Neural cell (in vitro differentiated cells): ENCODE results near the gene AZU1. TPM values are rescaled to one million over a fixed set of nuclear protein-coding genes. Genes with fewer than 3 reads are reported as not detected.

Source experiments
- H2AFZ ChIP-seq: fragments of 200-600, 300-800 bp; sonication (generic), shearing (Covaris generic); 2 replicates; pipeline ENCODE4 v1.6.0; 2014; ENCODE audit warnings: low read depth, mild to moderate bottlenecking, antibody characterized with exemption, low read length, moderate library complexity
- H3F3A ChIP-seq: fragments of 200-600 bp; shearing (Covaris generic); 2 replicates; pipeline ENCODE4 v1.6.1; 2016; ENCODE audit warnings: mild to moderate bottlenecking, moderate library complexity, mixed read lengths, antibody characterized with exemption, low read length; ENCODE audit not compliant: insufficient read depth, poor library complexity, severe bottlenecking
- H3K27ac ChIP-seq: fragments of 200-600, 300-800 bp; sonication (generic), shearing (Covaris generic); 2 replicates; pipeline ENCODE4 v1.5.1; 2014; ENCODE audit warnings: mild to moderate bottlenecking, low read length, moderate library complexity
- H3K27me3 ChIP-seq: fragments of 300-800, 200-600 bp; sonication (generic), shearing (Covaris generic); 2 replicates; pipeline ENCODE4 v1.6.0; 2014; ENCODE audit warnings: mild to moderate bottlenecking, low read depth, low read length, moderate library complexity; ENCODE audit not compliant: insufficient read depth
- H3K36me3 ChIP-seq: fragments of 300-800, 200-600 bp; sonication (generic), shearing (Covaris generic); 2 replicates; pipeline ENCODE4 v1.5.1; 2014; ENCODE audit warnings: mild to moderate bottlenecking, antibody characterized with exemption, low read length, moderate library complexity; ENCODE audit not compliant: insufficient read depth
- H3K4me2 ChIP-seq: fragments of 300-800, 200-600 bp; sonication (generic), shearing (Covaris generic); 2 replicates; pipeline ENCODE4 v1.6.0; 2014; ENCODE audit warnings: mild to moderate bottlenecking, low read length
- H3K4me3 ChIP-seq: fragments of 300-800, 200-600 bp; sonication (generic), shearing (Covaris generic); 2 replicates; pipeline ENCODE4 v1.5.1; 2014; ENCODE audit warnings: mild to moderate bottlenecking, low read length, moderate library complexity
- H3K79me2 ChIP-seq: fragments of 200-600 bp; shearing (Covaris generic); replicated peaks from 2 replicates; pipeline ENCODE4 v1.6.0; 2014; ENCODE audit warnings: mild to moderate bottlenecking, low read length, moderate library complexity; ENCODE audit not compliant: insufficient read depth
- H3K9ac ChIP-seq: fragments of 300-800, 200-600 bp; sonication (generic), shearing (Covaris generic); 2 replicates; pipeline ENCODE4 v1.6.1; 2016; ENCODE audit warnings: mild to moderate bottlenecking, low read length, mixed read lengths
- H3K9me2 ChIP-seq: fragments of 200-600 bp; shearing (Covaris generic); 2 replicates; pipeline ENCODE4 v1.6.1; 2016; ENCODE audit warnings: mild to moderate bottlenecking, low read length, mixed read lengths; ENCODE audit not compliant: insufficient read depth
- H3K9me3 ChIP-seq: fragments of 200-600, 300-800 bp; sonication (generic), shearing (Covaris generic); 2 replicates; pipeline ENCODE4 v1.6.1; 2016; ENCODE audit warnings: mild to moderate bottlenecking, mixed run types, low read length, moderate library complexity, mixed read lengths
- H4K20me1 ChIP-seq: fragments of 200-600 bp; shearing (Covaris generic); 2 replicates; pipeline ENCODE4 v1.6.1; 2016; ENCODE audit warnings: mild to moderate bottlenecking, mixed run types; ENCODE audit not compliant: insufficient read depth
- CTCF ChIP-seq: fragments of 450-650 bp; IDR thresholded peaks from 2 replicates; pipeline ENCODE4 v1.5.1; 2014; ENCODE audit warnings: antibody characterized with exemption, mild to moderate bottlenecking, moderate library complexity; ENCODE audit not compliant: poor library complexity, severe bottlenecking
- EP300 ChIP-seq: fragments of 450-650 bp; conservative IDR thresholded peaks from 2 replicates; pipeline ENCODE4 v1.6.1; 2014; ENCODE audit warnings: antibody characterized with exemption, mild to moderate bottlenecking, moderate library complexity; ENCODE audit not compliant: poor library complexity, severe bottlenecking
- EZH2 ChIP-seq: fragments of 200-600, 300-800 bp; shearing (Covaris generic), sonication (generic); IDR thresholded peaks from 2 replicates; pipeline ENCODE4 v1.6.1; 2014; ENCODE audit warnings: antibody characterized with exemption, low read length, borderline replicate concordance, mild to moderate bottlenecking; ENCODE audit not compliant: insufficient read depth, poor library complexity, severe bottlenecking
- MXI1 ChIP-seq: fragments of 450-650 bp; conservative IDR thresholded peaks from 2 replicates; pipeline ENCODE4 v1.6.1; 2014; ENCODE audit warnings: antibody characterized with exemption, mild to moderate bottlenecking; ENCODE audit not compliant: poor library complexity, severe bottlenecking
- POLR2AphosphoS5 ChIP-seq: IDR thresholded peaks from 2 replicates; pipeline ENCODE4 v1.6.1; 2012
- RAD21 ChIP-seq: fragments of 450-650 bp; conservative IDR thresholded peaks from 2 replicates; pipeline ENCODE4 v1.6.1; 2014; ENCODE audit warnings: antibody characterized with exemption, mild to moderate bottlenecking, moderate library complexity
- REST ChIP-seq: IDR thresholded peaks from 2 replicates; pipeline ENCODE4 v1.6.1; 2012; ENCODE audit warnings: borderline replicate concordance
- SMC3 ChIP-seq: fragments of 450-650 bp; conservative IDR thresholded peaks from 2 replicates; pipeline ENCODE4 v1.6.1; 2014; ENCODE audit warnings: antibody characterized with exemption, mild to moderate bottlenecking, moderate library complexity; ENCODE audit not compliant: poor library complexity
- TAF1 ChIP-seq: IDR thresholded peaks from 2 replicates; pipeline ENCODE4 v1.6.1; 2012; ENCODE audit warnings: low read depth
- polyA plus RNA-seq: library from polyadenylated mRNA; depleted of rRNA; stranded (reverse); fragments of >200 nt; gene quantifications from 2 replicates; pipeline ENCODE4 v1.2.3, GENCODE V29; 2014

AZU1 gene
- polyA plus RNA-seq, 1 donor from 2014 or later = 1.1 TPM

DNA sequence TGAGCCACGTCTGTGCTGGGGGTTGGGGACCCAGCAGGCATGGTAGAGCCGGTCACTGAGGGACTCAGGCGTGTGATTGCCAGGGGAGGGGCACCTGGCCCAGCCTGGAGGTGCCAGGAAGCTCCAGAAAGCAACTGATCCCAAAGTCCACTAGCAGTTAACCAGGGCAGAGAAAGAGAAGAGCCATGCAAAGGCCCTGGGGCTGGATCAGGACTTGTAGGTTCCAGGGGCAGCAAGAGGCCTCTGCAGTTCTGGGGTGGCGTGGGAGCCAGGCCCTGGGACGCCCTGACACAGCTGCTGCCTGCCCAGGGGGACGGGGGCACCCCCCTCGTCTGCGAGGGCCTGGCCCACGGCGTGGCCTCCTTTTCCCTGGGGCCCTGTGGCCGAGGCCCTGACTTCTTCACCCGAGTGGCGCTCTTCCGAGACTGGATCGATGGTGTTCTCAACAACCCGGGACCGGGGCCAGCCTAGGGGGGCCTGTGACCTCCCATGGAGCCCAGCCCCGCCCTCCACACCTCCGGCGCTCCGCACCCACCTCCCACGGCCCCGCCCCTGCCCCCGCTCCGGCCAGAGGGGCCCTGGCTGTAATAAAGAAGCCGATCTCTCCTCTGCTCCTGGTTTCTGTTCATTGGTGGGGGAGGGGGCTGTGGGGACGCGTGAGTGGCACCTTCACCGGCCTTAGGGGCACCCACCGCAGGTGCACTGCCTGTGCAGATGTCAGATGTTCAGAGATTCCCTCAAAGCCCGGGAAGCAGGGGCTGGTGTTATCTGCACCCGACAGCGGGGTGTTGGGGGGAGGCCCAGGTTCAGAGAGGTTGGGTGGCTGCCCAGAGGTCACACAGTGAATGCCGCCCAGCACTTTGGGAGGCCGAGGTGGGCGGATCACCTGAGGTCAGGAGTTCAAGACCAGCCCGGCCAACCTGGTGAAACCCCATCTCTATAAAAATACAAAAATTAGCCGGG is 4.1 kb downstream of the AZU1 start:
- Histone ChIP-seq H3K27ac (no peak overlapping the region), H3K27me3 (no peaks in the 10 kb centered on the region), H3K79me2 (no peaks in the 10 kb centered on the region), H3K4me3 (no peak overlapping the region), H3K9me3 (no peaks in the 10 kb centered on the region), H4K20me1 (no peaks in the 10 kb centered on the region), H3K4me2 (no peak overlapping the region), H2AFZ (no peak overlapping the region), H3F3A (no peaks in the 10 kb centered on the region), H3K9ac (no peak overlapping the region), H3K36me3 (no peaks in the 10 kb centered on the region), H3K9me2 (no peaks in the 10 kb centered on the region)
- TF ChIP-seq CTCF = no peak
- TF ChIP-seq EP300 = no peak
- TF ChIP-seq TAF1 = no peak
- TF ChIP-seq RAD21 = no peak
- TF ChIP-seq EZH2 = no peak
- TF ChIP-seq SMC3 = no peak

DNA sequence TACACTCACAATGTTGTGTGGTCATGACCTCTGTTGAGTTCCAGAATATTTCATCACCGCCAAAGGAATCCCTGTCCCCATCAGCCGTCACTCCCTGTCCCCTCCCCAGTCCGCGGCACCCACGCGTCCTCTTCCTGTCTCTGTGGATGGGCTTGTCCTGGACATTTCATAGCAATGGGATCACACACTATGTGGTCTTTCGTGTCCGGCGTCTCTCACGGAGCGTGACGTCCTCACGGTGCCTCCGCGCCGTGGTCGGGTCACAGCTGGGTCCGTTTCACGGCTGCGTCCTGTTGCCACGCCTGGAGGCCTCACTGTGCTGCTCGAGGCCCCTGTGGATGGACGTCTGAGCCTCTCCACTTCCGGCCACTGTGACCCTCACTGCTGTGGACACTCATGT is 6.6 kb downstream of the AZU1 start:
- no peak overlapping the region for H3K4me3 ChIP-seq
- H3K9ac ChIP-seq = no peak overlapping the region
- H3K79me2 ChIP-seq = no peaks in the 10 kb centered on the region
- H3K27ac ChIP-seq = no peak overlapping the region
- H3K4me2 ChIP-seq = no peak overlapping the region
- no peaks in the 10 kb centered on the region for H3K9me3 ChIP-seq
- H3K9me2 ChIP-seq = no peaks in the 10 kb centered on the region
- TF ChIP-seq TAF1 (no peak), POLR2AphosphoS5 (no peak), EZH2 (no peak), CTCF (no peak), REST (no peak), EP300 (no peak), MXI1 (no peak), SMC3 (no peak), RAD21 (no peak)
- H2AFZ ChIP-seq = no peak overlapping the region
- no peaks in the 10 kb centered on the region for H3K36me3 ChIP-seq
- no peaks in the 10 kb centered on the region for H4K20me1 ChIP-seq
- H3F3A ChIP-seq = no peaks in the 10 kb centered on the region
- no peaks in the 10 kb centered on the region for H3K27me3 ChIP-seq
